Activated gamma-delta T cell treated with anti-CD3 and anti-CD28 coated beads, Interleukin-2, amount 50 U/mL, for 16 hours (primary cell): Measurements from ENCODE around the gene TMEM266.
"Not testable (repeated sequence)": the region's sequence is repeated elsewhere in the genome, so short reads cannot be mapped to it uniquely, and the experiment has no call there.

Experiments
- DNase-seq: peaks from one replicate; pipeline ENCODE4 v3.0.0-alpha.2; 2020; ENCODE audit warnings: low read depth

Gene TMEM266, protein sequence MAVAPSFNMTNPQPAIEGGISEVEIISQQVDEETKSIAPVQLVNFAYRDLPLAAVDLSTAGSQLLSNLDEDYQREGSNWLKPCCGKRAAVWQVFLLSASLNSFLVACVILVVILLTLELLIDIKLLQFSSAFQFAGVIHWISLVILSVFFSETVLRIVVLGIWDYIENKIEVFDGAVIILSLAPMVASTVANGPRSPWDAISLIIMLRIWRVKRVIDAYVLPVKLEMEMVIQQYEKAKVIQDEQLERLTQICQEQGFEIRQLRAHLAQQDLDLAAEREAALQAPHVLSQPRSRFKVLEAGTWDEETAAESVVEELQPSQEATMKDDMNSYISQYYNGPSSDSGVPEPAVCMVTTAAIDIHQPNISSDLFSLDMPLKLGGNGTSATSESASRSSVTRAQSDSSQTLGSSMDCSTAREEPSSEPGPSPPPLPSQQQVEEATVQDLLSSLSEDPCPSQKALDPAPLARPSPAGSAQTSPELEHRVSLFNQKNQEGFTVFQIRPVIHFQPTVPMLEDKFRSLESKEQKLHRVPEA

DNA sequence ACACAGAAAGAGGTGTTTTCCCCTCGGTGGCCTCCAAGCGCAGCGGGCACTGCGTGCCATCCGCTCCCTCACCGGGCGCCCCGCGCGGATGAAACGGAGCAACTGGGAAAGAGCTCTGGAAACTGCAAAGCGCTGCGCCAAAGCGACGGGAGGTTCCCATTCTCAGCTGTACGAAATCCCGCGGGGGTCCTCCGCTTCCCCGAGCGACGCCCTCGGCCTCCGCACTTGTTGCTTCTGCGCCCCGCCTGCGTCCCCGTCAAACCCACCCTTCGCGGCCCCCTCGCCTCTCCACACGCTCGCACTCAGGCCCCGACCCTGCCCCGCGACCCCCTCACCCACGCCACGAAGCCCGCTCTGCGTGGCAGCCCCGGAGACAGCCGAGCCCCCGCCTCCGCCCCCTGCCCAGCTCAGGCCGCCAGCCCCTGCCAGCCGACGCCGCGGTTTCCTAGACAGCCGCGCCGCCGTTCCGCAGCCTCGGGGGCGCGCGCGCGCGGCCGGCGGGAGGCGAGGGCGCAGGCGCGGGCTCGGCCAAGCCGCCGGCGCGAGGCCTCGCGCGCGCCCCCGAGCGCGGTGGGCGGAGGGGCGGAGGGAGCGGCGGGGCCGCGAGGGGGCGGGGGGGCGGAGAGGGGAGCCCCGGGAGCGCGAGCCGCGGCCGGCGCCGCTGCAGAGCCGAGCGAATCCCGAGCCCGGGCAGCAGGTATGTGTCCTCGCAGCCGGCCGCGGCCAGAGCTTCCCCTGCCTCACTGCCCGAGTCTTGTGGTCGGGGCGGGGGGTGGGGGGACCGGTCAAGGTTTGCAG is at the start of gene TMEM266:
TSS of gene TMEM266 (plus strand) at position 666 of the 798 bp plus-strand sequence. CDS start 74,279 bp downstream, outside the sequence.
- DNase-seq, result no peak

DNA sequence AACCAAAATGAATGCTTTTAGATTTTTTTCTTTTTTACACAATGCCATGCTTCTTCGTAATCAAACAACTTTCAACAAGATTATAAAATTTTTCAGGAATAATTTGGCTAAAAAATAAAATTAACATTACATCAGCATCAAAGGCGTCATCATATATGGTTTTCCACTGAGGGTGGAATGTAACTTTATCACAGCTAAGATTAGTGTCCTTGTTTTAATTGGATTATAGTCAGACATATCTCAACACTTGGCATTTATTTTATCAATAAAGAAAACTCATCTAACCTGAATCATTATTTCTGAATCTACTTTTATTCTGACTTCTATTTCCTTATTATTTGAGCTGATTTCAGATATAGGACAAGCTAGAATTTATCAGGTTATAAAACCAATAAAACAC is 49.2 kb upstream of the TMEM266 start:
- DNase-seq, result no peak

DNA sequence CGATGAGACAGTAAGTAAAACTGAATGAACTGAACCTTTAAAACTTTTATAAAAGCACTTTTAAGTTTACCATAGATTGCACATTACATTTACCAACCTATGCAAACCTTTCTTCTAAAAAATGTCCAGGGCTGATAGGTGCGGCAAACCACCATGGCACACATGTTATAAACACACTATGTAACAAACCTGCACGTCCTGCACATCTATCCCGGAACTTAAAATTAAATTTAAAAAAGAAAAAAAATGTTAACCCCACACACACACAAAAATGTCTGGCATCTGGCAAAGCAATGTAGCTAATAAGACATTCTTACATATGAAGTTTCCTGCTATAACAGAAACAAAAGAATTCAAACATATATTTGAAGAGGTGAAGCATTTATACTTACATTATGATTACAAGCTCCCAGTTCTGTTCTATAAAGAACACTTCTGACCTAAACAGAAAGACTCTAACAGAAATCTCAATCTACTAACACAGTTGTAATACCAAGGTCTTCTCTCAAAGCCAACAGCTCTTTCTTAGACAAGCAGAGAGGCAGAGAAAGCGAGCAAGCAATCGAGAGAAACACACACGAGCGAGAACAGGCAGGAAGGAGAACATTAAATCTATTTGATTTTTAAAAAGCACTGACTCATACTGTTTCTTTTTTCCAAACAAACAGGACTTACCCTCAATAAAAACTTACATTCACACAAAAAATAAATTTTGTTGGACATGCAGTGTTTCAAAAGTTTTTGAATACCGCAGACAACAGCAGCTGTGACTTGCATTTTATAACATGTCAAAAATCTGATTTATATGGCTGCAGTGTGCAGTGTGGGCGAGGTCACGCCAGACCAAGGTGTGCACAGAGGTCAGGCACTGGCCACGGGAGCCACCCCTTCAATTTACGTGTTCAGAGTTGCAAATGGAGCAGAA is 47.9 kb upstream of the TMEM266 start, which contains the start of gene NRG4:
TSS of gene NRG4 (minus strand) at position 798 of the 925 bp plus-strand sequence. CDS start 1,194 bp downstream, outside the sequence.
- no peak for DNase-seq

DNA sequence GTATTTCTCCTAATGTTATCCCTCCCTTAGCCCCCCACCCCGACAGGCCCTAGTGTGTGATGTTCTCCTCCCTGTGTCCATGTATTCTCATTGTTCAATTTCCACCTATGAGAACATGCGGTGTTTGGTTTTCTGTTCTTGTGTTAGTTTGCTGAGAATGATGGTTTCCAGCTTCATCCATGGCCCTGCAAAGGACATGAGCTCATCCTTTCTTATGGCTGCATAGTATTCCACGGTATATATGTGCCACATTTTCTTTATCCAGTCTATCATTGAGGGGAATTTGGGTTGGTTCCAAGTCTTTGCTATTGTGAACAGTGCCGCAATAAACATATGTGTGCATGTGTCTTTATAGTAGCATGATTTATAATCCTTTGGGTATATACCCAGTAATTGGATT is 46.3 kb upstream of the TMEM266 start:
- not testable (repeated sequence) for DNase-seq

DNA sequence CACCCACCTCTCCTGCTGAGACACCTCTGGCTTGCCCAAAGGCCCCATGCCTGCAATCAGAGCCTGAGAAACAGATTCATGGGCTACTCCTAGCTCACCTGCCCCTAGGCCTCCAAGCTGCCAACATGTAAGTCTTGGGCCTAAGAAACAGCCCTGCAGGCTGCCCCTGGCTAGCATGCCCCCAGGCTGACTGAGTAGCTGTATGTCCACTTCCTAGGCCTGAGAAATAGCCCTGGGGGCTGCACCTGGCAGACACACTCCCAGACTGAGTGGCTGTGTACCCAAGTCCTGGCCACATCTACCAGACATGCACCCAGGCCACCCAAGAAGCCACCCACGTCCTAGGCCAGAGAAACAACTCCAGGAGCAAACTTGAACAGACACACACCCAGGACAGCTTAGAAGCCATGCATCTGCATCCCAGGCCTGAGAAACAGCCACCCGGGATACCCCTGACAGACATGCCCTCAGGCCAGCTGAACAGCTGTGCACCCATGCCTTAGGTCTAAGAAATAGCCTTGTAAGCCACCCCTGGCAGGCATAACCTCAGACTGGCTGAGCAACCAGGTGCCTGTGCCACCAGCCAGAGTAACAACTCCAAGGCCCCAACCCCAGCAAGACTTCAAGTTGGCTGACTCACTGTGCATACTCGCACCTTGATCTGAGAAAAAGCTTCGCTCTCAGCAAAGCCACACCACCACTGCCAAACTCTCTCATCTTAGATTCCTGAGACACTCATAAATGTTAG is 35.6 kb upstream of the TMEM266 start:
- no peak for DNase-seq

DNA sequence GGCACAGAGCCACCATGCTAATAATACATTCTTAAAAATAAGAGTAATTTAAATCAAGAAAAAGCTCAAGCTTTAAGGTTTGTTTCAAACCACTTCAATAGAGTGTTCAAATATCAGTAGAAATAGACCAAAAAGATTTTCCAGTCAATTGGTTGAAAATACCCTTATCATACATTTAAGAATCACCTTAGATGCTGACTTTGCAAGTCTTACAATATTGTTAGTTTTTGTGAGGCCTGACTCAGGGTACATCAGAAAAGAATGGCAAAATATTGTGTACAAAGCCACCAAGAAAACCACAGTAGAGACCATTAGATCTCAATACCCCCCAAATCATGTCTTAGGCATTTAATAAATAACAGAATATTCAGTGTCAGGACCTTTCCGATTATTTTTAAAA is 27.7 kb upstream of the TMEM266 start:
- no peak for DNase-seq

DNA sequence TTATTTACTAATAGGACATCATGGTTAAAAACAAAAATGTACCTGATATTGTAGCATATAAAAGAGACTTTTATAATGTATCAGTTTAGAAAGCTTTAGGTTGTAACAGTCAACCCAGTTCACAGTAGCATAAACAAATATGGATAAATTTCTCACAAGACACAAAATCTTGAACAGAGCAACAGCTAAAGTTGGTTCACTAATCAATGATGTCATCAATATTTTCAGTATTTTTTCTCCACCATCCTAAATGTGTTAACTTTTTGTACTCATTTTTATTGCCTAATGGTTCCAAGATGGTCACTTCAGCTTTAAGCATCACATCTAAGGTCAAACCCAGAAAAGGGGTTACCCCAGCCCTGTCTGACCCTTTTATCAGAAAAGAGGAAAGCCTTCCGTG is 26.3 kb upstream of the TMEM266 start:
- DNase-seq, result no peak

DNA sequence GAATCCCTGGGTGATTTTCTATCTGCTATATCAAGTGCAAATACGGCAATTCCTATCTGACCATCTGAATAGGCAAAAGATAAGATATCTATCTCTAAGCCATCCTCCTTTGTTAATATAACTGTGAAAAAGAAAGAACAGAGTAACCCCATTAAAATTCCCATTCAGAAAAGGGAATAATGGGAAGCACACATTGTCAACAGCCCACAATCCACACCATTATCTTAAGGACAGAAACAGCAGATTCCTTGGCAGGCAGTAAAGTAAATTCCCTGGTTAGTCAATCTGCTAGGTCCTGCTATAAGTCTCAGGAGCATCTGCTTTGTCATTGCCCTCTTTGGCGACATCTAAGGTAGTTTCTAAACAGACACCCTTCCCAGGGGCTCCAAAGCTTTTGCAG is 25.7 kb upstream of the TMEM266 start:
- DNase-seq, result no peak

DNA sequence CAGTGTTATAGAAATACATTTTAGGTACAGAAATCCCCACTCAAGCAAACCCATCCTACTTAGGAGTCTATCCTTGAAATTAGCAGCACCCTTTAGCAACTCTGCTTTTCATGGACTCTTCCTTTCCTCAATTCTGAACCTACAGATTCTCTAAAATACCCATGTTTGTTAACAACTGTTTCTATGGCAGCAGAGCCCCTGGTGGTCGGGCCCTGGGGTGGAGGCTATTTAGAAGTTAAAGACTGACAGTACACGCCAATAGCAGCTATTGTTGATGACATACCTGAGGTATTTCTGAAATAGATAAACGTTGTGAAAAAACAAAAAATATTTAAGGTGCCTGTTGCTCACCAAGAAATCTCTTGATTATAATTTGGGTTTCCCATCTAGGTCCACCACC is 24.2 kb upstream of the TMEM266 start:
- DNase-seq, result no peak

DNA sequence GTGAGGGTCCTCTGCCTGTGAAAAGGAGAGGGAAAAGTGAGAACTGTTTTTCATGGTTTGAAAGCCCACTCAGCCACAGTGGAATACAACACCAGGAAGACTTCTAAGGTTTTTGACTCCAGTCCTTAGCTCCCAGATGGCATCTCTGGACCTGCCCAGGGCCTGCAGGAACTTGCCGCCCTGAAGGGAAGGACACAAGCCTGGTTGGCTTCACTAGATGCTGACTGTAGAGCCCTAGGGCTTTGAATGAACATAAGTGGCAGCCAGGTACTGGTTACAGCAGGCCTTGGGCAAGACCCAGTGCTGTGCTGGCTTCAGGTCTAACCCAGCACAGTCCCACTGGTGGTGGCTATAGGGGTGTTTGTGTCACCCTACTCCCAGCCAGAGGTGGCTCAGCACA is 21.3 kb upstream of the TMEM266 start:
- no peak for DNase-seq

DNA sequence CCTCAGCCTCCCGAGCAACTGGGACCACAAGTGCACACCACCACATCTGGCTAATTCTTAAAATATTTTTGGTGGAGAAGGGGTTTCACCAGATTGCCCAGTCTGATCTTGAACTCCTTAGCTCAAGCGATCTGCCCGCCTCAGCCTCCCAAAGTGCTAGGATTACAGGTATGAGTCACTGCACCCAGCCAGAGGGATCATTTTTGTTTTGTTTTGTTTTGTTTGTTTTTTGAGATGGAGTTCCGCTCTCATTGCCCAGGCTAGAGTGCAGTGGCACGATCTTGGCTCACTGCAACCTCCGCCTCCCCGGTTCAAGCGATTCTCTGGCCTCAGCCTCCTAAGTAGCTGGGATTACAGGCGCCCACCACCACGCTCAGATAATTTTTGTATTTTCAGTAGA is 5.6 kb upstream of the TMEM266 start:
- not testable (repeated sequence) for DNase-seq

DNA sequence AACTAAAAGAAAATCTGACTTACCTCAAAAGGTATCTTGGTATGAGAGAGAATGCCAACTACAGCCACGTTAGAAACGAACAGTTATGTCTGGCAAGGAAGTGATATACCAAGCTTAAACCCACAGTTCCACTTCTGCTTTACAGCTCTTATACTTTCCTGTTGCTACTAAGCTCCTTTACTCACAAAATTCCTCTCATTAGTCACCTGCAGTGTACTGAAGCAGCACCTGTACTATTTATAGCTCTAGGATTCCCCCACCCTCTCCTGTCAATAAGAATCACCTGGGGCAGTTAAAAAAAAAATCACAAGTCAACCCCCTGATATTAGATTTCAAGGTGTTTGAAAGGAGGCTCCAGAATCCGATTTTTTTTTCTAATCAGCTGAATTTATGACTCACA is 2.9 kb upstream of the TMEM266 start:
- DNase-seq, result no peak

DNA sequence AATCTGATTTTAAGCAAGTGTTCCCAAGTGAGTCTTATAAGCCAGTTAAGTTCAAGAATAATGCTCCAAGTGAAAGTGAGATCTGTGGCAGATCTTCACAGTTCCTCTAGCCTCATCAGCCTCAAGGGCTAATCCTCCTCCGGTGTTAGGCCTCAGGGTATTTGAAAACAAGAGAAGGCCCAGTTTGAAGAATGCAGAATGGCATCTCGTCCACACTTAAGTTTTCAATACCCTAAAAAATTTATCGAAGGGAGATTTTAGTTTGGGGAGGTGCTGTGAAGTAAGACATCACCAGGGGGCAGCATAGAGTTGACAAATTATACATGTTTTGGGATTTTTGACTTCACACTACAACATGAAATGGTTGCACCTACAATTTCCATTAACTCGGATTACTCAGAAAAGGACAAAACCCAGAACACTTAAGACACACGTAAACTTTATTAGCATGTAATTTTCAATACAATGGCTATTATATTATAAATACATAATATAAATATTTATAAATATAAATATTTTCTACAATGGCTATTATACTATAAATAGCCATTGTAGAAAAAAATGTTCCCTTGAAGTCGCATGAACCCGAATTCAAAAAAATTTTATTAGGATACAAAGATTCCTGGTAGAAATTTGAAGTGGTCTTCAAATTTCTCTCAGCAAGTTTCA is 2.3 kb upstream of the TMEM266 start:
- DNase-seq, result peak; percentile 24

DNA sequence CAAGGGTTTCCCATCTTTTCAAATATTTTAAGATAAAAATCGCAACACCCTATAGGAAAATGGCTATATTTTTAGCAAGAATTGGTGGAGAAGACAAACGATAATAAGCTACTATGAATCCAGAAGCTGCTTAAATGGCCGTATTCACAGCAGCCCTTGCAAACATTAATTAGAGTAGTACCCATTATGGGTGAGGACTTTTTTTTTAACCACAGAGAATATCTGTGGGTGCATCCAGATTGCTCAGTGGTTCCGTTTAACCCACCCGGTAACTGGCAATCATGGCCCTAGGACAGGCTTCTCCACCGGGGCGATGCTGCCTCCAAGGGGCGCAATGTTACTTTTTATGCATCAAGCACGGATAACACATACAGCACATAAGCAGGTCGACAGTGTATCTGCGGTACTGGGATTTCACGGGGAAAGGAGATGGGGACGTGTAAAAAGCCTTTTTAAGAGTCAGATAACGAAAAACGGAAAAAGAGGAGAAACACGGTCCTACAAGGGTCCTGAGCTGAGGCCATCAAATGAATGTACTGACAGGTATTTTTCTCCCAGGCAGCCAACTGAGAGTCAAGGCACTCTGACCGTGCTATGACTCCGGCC is 968 bp upstream of the TMEM266 start:
- no peak for DNase-seq

DNA sequence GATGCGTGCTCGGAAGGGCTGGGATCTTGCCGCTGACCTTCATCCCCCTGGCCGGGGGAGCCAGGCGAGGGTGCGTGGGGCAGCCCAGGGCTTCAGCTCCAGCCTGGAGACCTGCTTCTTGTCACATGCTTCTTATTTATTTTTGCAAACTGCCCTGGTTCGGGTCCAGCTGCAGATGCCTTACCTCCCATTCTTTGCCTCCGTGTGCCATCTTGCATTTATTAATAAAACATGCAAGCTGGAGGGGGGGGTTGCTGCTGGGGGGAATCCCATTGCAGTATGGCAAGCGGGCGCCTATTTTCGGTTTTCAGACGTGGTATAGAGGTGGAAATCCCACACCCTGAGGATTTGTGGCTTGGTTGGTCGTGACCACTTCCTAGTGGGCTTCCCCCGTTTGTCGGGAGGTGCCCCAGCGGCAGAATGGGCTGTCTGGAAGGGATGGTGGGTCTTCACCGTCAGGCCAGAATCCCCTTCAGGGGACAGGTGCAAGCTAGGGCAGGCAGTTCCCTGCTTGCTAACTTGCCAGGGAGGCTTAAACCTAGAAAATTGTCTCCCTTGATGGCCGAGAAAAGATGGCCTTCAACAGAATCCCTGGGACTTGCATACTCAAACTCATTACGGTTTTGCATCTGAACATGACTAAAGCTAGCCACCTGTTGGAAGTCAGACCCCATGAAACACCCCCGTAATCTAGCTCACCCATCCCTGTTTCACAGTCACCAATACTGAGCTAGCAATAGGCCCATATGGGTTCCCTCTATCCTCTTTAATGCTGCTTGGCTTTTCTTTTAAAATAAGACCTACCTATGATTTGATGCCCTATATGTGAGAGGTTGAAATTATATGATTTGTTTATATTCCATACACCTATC is 569 bp downstream of the TMEM266 start:
- no peak for DNase-seq

DNA sequence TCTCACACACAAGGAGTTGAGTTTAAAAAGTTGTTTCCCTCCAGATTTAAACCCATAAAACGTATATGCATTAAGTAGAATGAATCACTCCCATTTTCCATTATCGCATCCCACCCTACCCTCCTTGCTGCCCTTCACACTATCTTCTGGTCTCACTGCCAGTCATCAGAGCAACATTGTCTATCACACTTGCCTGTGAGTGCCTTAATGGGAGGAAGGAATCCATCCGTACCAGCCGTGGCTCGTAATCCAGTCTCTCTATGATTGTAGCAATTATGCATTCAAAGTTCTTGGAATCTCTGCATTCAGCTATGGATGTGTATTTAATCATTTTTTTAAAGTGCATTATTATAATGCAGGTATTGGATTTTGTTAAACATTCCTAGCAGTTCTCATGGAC is 1.9 kb downstream of the TMEM266 start:
- no peak for DNase-seq

DNA sequence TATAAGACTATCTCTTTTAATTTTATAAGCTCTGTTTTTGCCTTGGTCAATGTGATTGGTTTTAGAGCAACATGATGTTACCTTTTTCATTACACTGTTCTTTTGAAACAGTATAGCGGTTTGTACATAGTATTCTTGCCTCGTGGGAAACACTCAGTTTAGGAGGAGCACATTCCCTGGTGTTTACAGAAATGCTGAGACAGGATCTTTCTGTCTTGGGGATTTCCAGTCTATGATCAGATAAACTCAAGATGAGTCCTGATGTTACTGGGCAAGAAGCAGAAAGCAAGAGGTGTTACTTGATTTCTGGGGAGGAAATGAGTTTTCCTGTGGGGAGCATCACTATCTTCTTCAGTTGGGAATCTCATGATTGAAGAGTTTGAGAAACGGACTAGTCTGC is 2.5 kb downstream of the TMEM266 start:
- DNase-seq, result no peak

DNA sequence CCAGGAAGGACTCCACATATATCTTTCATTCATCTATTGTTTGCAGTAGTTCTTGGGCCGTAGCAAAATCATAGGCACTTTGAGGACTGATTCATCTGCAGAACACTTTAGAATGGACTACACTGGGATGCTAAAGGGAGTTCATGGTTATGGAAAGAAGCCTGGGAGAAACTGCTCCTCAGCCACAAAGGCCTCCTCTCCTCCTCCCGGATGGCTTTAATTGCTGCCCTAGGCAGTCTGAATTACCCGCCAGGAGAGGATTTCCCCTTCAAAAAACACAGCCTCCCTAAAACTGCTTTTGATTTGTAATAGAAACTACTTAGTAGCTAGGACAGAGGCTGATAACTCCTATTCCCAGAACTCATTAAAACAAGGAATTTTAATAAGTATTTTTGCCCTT is 4.6 kb downstream of the TMEM266 start:
- DNase-seq, result no peak

DNA sequence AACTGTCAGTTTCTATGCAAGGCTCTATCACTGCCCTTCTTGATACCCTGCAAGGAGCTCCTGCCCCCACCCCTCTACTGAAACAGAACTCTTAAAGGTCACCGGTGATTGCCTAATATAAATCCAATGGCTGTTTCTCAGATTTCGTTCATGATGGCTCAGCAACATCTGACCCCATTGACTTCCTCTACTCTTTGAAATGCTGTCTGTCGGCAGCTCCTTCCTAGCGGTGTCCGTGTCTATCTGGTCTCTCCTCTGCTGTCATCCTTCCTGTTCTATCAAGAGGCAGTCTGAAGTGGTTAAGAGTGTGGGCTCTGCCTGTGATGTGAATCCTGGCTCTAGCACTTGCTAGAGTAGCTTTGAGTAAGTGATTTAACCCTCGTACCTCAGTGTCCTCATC is 5.5 kb downstream of the TMEM266 start:
- DNase-seq, result no peak
